ENCODE data around the gene ITGAE.
"Not testable (repeated sequence)": the region's sequence is repeated elsewhere in the genome, so short reads cannot be mapped to it uniquely, and the experiment has no call there.

ITGAE gene

GRCh38 chr17:3761918-3762380 lies 39.0 kb downstream of the ITGAE start:
- no peak for DNase-seq (ENCODE audit: low read depth, low spot score)

GRCh38 chr17:3761036-3761917 lies 39.7 kb downstream of the ITGAE start:
- no peak for DNase-seq (ENCODE audit: low read depth, low spot score)

GRCh38 chr17:3759597-3760216 lies 41.3 kb downstream of the ITGAE start:
- DNase-seq (ENCODE audit: low read depth, low spot score), result no peak

- DNase-seq (ENCODE audit: low read depth, low spot score), result no peak
These were observed 45.5 kb downstream of the ITGAE start for GRCh38 chr17:3755335-3756030.

GRCh38 chr17:3754458-3755334 lies 46.3 kb downstream of the ITGAE start:
- DNase-seq (ENCODE audit: low read depth, low spot score), result no peak

- DNase-seq (ENCODE audit: low read depth, low spot score), result no peak
These were observed 46.9 kb downstream of the ITGAE start for GRCh38 chr17:3754066-3754457.

- no peak for DNase-seq (ENCODE audit: low read depth, low spot score)
These were observed 47.4 kb downstream of the ITGAE start for GRCh38 chr17:3753624-3754023.

GRCh38 chr17:3751836-3752235 lies 49.2 kb downstream of the ITGAE start:
- no peak for DNase-seq (ENCODE audit: low read depth, low spot score)

- no peak for DNase-seq (ENCODE audit: low read depth, low spot score)
These were observed 50.1 kb downstream of the ITGAE start for GRCh38 chr17:3750926-3751325.

GRCh38 chr17:3750296-3750695 lies 50.7 kb downstream of the ITGAE start:
- DNase-seq (ENCODE audit: low read depth, low spot score), result no peak

- DNase-seq (ENCODE audit: low read depth, low spot score), result no peak
These were observed 52.4 kb downstream of the ITGAE start for GRCh38 chr17:3748576-3748975.

- DNase-seq (ENCODE audit: low read depth, low spot score), result no peak
These were observed 53.2 kb downstream of the ITGAE start for GRCh38 chr17:3747805-3748204.

GRCh38 chr17:3745071-3745470 lies 55.9 kb downstream of the ITGAE start:
- DNase-seq (ENCODE audit: low read depth, low spot score), result no peak

GRCh38 chr17:3744014-3744413 lies 57.0 kb downstream of the ITGAE start:
- DNase-seq (ENCODE audit: low read depth, low spot score), result no peak

GRCh38 chr17:3740611-3741073 lies 60.3 kb downstream of the ITGAE start:
- no peak for DNase-seq (ENCODE audit: low read depth, low spot score)

GRCh38 chr17:3739422-3740124 lies 61.4 kb downstream of the ITGAE start:
- DNase-seq (ENCODE audit: low read depth, low spot score), result no peak

- DNase-seq (ENCODE audit: low read depth, low spot score), result no peak
These were observed 62.3 kb downstream of the ITGAE start for GRCh38 chr17:3738562-3739295.

GRCh38 chr17:3735515-3735914 lies 65.5 kb downstream of the ITGAE start:
- no peak for DNase-seq (ENCODE audit: low read depth, low spot score)

GRCh38 chr17:3734911-3735276 lies 66.1 kb downstream of the ITGAE start:
- not testable (repeated sequence) for DNase-seq (ENCODE audit: low read depth, low spot score)

GRCh38 chr17:3732210-3732621 lies 68.8 kb downstream of the ITGAE start:
- DNase-seq (ENCODE audit: low read depth, low spot score), result no peak
